Stimulated activated CD4-positive, alpha-beta T cell treated with anti-CD3 and anti-CD28 coated beads, TNF-alpha, amount 100 ng/mL, for 1 hour (primary cell): ENCODE results near the gene VWA1.
"Not testable (repeated sequence)": the region's sequence is repeated elsewhere in the genome, so short reads cannot be mapped to it uniquely, and the experiment has no call there.

ENCODE experiments used
- DNase-seq, 3 donors: peaks; one replicate each; pipeline ENCODE4 v3.0.0-alpha.2; 2020; ENCODE audit warnings: low read depth in 3 of 3, low spot score in 1 of 3

The VWA1 gene

GRCh38 chr1:1402901-1403392 is 32.5 kb upstream of the VWA1 start:
- DNase-seq = not testable (repeated sequence)

- DNase-seq = no peak
Measured at GRCh38 chr1:1403653-1404052, 31.8 kb upstream of the VWA1 start.

GRCh38 chr1:1406101-1406820 is 29.2 kb upstream of the VWA1 start:
- no peak for DNase-seq

- peak; percentile 87 to 93 (median 88) for DNase-seq
Measured at GRCh38 chr1:1406821-1407635, 28.5 kb upstream of the VWA1 start, which contains the start of gene MRPL20. MRPL20 (minus strand) TSS chr1:1407293; CDS start chr1:1407217, 76 bp downstream.

DNA sequence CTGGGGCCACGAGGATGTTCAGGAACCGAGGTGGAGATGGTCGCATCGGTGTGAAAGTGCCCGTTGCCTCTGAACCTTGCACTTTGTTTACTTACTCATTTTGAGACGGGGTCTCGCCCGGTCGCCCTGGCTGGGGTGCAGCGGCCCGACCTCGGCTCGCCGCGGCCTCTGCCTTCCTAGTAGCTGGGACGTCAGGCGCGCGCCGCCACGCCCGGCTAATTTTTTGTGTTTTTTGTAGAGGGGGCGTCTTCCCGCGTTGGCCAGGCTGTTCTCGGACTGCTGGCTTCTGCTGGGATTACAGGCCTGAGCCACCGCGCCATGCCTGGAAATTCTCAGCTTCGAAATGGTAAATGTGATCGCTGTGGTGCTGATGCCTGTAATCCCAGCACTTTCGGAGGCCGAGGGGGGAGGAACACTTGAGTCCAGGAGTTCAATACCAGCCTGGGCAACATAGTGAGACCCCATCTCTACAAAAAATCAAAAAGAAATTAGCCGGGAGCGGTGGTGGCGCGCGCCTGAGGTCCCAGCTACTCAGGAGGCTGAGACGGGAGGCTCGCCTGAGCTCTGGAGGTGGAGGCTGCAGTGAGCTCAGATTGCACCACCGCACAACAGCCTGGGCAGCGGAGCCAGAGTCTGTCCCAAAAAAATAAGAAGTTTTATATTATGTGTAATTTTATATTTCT is 27.7 kb upstream of the VWA1 start:
- no peak for DNase-seq

GRCh38 chr1:1410238-1410637 is 25.3 kb upstream of the VWA1 start:
- not testable (repeated sequence) for DNase-seq

- no peak for DNase-seq
Measured at GRCh38 chr1:1411626-1412025, 23.9 kb upstream of the VWA1 start.

GRCh38 chr1:1412311-1412902 is 23.1 kb upstream of the VWA1 start:
- not testable (repeated sequence) for DNase-seq

- DNase-seq = no peak
Measured at GRCh38 chr1:1415751-1416150, 19.7 kb upstream of the VWA1 start.

GRCh38 chr1:1417396-1417795 is 18.1 kb upstream of the VWA1 start:
- not testable (repeated sequence) for DNase-seq

DNA sequence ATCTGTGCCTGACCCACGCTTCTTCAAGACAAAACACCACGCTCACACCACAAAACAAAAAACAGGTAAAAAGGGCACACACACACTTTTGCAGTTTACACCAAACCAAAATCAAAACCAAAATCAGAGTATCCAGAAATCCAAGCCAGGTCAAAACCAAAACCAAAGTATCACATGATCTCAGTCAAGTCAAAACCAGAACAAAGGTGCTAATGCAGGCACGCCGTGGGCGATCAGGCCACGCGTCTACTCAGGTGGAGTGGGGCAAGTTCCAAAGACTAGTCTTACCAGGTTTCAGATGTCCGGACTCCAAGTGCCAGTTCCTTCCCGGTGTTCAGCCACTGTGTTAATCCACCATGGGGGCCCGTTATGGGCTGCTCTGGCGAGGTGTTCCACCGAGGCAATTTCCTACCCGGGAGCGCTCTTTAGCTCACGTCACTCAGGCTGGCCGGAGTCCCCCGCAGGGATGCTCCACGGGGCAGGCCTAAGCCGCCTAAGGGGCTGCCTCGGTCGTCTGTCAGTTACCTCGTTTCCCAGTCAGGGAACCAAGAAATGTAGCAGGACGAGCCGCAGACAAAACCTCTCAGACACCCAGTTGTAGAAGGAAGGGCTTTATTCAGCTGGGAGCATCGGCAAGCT is 17.5 kb upstream of the VWA1 start:
- not testable (repeated sequence) for DNase-seq

- no peak for DNase-seq
Measured at GRCh38 chr1:1418464-1419362, 16.8 kb upstream of the VWA1 start.

DNA sequence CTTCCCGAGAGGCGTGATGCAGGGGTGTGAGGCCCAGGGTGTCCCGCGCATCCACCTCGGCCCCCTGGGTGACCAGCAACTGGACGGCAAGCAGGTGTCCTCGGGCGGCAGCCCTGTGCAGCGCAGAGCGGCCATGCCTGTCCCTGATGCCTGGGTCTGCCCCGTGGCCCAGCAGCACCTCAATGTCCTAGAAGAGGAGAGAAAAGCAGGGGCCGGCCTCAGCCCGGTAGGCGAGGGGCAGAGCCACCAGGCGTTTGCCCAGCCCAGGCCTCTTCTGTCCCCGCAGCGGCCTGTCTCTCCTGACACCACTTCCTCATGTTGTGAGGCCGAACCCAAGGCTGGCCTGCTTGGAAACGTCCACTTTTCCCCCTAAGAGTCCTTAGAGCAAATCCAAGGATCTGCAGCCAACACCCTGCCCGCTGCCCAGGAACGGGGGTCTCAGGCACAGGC is 16.1 kb upstream of the VWA1 start:
- DNase-seq = no peak

GRCh38 chr1:1419813-1420653 is 15.5 kb upstream of the VWA1 start:
- no peak for DNase-seq

GRCh38 chr1:1420654-1421141 is 14.8 kb upstream of the VWA1 start:
- no peak for DNase-seq

DNA sequence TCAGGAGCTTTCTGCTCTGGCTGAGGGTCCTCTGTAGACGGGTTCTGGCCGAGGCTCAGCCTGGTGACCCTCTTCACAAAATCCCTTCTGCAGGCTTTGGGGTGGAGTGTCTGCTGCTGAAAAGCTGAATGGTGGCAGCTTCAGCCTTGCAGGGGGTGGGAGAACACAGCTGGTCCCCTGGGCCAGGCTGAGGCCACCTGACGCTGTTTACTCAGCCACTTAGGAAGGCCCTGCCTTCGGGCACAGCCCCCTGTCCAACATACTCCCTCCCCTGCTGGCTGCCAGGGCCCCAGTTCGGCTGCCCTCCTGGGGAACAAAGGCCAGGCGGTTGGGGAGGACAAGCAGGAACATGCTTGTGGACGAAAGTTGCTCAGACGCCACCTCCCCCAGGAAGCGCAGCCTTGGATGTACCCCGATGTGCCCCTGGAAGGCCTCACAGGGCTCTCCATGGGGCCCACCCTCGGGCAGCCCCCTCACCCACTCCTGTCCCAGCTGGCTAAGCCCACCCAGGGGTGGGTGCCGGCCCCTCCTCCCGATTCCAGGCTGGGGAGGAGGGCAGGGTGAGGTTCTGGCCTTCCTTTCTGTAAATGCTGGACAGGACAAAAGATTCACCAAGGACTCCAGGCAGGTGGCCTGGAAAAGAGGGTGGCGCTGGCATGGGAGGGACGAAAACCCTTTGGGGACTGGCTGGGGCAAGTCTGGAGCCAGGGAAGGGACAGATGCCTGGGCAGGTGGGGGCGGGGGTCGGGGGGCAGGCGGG is 14.2 kb upstream of the VWA1 start, which contains the start of gene ANKRD65:
Gene ANKRD65, minus strand, starts transcription at position 130 of the 760 bp plus-strand sequence. CDS start 271 bp downstream, outside the sequence.
- no peak for DNase-seq

DNA sequence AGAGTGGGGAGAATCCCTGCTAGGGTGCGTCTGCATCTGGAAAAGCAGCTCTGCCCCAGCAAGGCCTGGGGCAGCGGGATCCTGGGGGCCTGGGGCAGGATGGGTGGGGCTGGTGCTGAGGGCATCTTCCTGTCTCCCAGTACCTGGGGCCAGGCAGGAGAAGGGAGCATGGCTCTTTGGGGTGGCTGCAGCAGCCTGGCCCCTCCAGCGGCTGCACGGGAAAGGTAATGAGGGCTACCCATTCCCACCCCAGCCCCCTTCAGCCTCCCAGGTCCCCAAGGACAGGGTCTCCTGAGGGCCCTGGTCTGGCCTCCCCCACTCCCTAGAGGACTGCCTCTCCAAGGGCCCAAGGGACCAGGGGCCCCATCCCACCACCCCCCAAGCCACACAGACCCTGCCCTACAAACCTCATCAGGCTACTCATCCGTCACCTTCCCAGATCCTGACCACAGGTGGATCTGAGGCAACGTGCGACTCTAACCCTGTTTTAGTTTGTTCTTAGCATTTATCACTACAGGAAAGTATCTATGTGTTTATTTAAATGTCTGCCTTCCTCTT is 13.5 kb upstream of the VWA1 start:
- no peak for DNase-seq
